Ishikawa (cell line): ENCODE results near the gene MUS81.

Source experiments
- CEBPB ChIP-seq: IDR thresholded peaks from 2 replicates; pipeline ENCODE4 v1.6.1; 2012
- CREB1 ChIP-seq: IDR thresholded peaks from 2 replicates; pipeline ENCODE4 v1.6.1; 2012; ENCODE audit warnings: low read depth
- EGR1 ChIP-seq: IDR thresholded peaks from 2 replicates; pipeline ENCODE4 v1.6.1; 2012
- EP300 ChIP-seq: IDR thresholded peaks from 2 replicates; pipeline ENCODE4 v1.6.1; 2012; ENCODE audit warnings: borderline replicate concordance
- FOXM1 ChIP-seq: IDR thresholded peaks from 2 replicates; pipeline ENCODE4 v1.6.1; 2012; ENCODE audit warnings: low read depth, borderline replicate concordance
- NFIC ChIP-seq: IDR thresholded peaks from 2 replicates; pipeline ENCODE4 v1.6.1; 2012
- RAD21 ChIP-seq: IDR thresholded peaks from 2 replicates; pipeline ENCODE4 v1.6.1; 2012; ENCODE audit warnings: low read depth
- TAF1 ChIP-seq: IDR thresholded peaks from 2 replicates; pipeline ENCODE4 v1.6.1; 2012; ENCODE audit warnings: low read depth, mild to moderate bottlenecking
- TCF12 ChIP-seq: IDR thresholded peaks from 2 replicates; pipeline ENCODE4 v1.6.1; 2012; ENCODE audit warnings: low read depth
- TEAD4 ChIP-seq: IDR thresholded peaks from 2 replicates; pipeline ENCODE4 v1.6.1; 2012
- YY1 ChIP-seq: IDR thresholded peaks from 2 replicates; pipeline ENCODE4 v1.6.1; 2012; ENCODE audit warnings: low read depth
- ZBTB7A ChIP-seq: IDR thresholded peaks from 2 replicates; pipeline ENCODE4 v1.6.1; 2012; ENCODE audit warnings: low read depth
- TF ChIP-seq, protein P1 (sequence below): IDR thresholded peaks from 2 replicates; pipeline ENCODE4 v1.6.1; 2012; ENCODE audit warnings: low read depth, mild to moderate bottlenecking
- TF ChIP-seq, protein P2 (sequence below): IDR thresholded peaks from 2 replicates; pipeline ENCODE4 v1.6.1; 2012
- TF ChIP-seq, protein P3 (sequence below): IDR thresholded peaks from 2 replicates; pipeline ENCODE4 v1.6.1; 2012

Gene MUS81

DNA sequence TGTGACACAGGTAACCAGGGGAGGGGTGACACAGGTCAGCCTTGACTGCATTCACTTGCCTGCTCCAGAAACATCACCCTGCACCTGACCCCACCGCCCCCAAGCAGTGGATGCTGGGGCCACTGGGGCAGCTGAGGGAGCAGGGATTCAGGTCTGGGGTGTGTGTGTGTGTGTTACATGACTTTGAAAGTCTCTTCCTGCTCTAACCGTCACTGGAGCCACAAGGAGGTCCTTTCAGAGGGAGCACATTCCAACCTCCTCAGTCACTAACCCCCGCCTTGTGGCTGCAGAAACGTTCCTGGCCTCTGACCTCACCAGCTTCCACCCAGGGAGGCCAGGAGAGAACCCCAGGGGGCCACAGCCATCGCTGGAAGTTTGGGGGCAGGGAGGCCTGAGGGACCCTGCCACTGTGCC, 42.8 kb downstream of the MUS81 start:
- TF ChIP-seq RAD21 (no peak), ZBTB7A (no peak), CEBPB (no peak), TCF12 (peak; percentile 78; the same call in 1 of the 2 replicates), TAF1 (no peak), CREB1 (no peak), TEAD4 (peak; percentile 91), EP300 (peak; percentile 74; the same call in 1 of the 2 replicates), FOXM1 (peak; percentile 79), NFIC (no peak), EGR1 (no peak), YY1 (0 out of 2 replicates have a peak, but pooled peaks have one; percentile 33)
- TF ChIP-seq, protein P1, sequence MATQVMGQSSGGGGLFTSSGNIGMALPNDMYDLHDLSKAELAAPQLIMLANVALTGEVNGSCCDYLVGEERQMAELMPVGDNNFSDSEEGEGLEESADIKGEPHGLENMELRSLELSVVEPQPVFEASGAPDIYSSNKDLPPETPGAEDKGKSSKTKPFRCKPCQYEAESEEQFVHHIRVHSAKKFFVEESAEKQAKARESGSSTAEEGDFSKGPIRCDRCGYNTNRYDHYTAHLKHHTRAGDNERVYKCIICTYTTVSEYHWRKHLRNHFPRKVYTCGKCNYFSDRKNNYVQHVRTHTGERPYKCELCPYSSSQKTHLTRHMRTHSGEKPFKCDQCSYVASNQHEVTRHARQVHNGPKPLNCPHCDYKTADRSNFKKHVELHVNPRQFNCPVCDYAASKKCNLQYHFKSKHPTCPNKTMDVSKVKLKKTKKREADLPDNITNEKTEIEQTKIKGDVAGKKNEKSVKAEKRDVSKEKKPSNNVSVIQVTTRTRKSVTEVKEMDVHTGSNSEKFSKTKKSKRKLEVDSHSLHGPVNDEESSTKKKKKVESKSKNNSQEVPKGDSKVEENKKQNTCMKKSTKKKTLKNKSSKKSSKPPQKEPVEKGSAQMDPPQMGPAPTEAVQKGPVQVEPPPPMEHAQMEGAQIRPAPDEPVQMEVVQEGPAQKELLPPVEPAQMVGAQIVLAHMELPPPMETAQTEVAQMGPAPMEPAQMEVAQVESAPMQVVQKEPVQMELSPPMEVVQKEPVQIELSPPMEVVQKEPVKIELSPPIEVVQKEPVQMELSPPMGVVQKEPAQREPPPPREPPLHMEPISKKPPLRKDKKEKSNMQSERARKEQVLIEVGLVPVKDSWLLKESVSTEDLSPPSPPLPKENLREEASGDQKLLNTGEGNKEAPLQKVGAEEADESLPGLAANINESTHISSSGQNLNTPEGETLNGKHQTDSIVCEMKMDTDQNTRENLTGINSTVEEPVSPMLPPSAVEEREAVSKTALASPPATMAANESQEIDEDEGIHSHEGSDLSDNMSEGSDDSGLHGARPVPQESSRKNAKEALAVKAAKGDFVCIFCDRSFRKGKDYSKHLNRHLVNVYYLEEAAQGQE: no peak
- TF ChIP-seq, protein P2, sequence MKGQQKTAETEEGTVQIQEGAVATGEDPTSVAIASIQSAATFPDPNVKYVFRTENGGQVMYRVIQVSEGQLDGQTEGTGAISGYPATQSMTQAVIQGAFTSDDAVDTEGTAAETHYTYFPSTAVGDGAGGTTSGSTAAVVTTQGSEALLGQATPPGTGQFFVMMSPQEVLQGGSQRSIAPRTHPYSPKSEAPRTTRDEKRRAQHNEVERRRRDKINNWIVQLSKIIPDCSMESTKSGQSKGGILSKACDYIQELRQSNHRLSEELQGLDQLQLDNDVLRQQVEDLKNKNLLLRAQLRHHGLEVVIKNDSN: no peak
- TF ChIP-seq, protein P3, sequence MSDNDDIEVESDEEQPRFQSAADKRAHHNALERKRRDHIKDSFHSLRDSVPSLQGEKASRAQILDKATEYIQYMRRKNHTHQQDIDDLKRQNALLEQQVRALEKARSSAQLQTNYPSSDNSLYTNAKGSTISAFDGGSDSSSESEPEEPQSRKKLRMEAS: 0 out of 2 replicates have a peak, but pooled peaks have one; percentile 28

DNA sequence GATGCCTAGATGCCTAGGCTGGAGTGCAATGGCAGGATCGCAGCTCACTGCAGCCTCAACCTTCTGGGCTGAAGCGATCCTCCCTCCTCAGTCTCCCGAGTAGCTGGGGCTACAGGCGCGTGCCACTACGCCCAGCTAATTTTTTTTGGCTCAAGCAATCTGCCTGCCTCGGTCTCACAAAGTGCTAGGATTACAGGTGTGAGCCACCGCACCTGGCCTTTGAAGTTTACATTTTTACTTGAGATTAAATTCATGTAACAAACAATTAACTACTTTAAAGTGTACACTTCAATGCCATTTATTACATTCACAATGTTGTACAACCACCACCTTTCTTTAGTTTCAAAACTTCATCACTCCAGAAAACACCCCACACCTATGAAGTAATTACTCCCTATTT, 43.5 kb downstream of the MUS81 start:
- no peak for TF ChIP-seq TCF12
- TF ChIP-seq, protein P3: no peak
- TF ChIP-seq CREB1: no peak
- TF ChIP-seq ZBTB7A: no peak
- TF ChIP-seq EP300: no peak
- TF ChIP-seq FOXM1: no peak
- no peak for TF ChIP-seq RAD21
- TF ChIP-seq YY1: no peak
- TF ChIP-seq TAF1: no peak
- TF ChIP-seq, protein P1: no peak
- TF ChIP-seq, protein P2: no peak
- no peak for TF ChIP-seq CEBPB
- no peak for TF ChIP-seq TEAD4

DNA sequence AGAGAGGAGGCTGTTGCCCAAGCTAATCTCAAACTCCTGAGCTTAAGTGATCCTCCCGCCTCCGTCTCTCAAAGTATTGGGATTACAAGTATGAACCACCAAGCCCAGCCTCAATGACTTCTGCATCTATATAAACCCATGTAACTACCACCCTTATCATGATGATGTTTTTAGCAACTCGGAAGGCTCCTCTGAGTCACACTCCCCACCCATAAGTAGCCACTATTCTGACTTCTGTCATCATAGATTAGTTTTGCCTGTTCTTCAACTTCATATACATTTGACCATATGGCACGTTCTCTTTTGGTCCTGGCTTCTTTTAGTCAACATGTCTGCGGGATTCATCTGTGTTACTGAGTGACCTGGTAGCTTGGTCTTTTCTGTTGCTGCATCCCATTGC, 46.4 kb downstream of the MUS81 start:
- TF ChIP-seq EP300 (no peak), YY1 (no peak), RAD21 (no peak), TCF12 (no peak), EGR1 (no peak), TEAD4 (no peak), CREB1 (no peak), NFIC (no peak), TAF1 (no peak), FOXM1 (no peak), CEBPB (no peak), ZBTB7A (no peak)
- TF ChIP-seq, protein P2: no peak
- TF ChIP-seq, protein P3: no peak

DNA sequence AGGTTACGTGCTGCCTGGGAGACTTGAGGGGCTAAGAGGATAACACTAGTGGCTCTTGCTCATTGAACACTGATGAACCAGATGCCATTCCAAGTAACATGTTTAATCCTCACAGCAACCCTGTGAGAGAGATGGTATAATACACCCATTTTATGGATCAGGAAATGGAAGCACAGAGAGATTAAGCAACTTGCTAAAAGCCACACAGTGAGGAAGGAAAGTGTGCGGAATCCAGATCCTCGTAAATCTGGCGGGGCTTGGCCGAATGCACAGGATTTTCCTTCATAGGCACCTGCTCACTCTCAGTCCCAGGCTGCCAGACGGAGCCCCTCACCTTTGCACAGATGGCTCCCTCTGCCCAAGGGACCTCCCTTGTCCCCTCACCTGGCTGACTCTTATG, 47.6 kb downstream of the MUS81 start:
- TF ChIP-seq RAD21 (no peak), YY1 (no peak)
- TF ChIP-seq, protein P3: no peak

DNA sequence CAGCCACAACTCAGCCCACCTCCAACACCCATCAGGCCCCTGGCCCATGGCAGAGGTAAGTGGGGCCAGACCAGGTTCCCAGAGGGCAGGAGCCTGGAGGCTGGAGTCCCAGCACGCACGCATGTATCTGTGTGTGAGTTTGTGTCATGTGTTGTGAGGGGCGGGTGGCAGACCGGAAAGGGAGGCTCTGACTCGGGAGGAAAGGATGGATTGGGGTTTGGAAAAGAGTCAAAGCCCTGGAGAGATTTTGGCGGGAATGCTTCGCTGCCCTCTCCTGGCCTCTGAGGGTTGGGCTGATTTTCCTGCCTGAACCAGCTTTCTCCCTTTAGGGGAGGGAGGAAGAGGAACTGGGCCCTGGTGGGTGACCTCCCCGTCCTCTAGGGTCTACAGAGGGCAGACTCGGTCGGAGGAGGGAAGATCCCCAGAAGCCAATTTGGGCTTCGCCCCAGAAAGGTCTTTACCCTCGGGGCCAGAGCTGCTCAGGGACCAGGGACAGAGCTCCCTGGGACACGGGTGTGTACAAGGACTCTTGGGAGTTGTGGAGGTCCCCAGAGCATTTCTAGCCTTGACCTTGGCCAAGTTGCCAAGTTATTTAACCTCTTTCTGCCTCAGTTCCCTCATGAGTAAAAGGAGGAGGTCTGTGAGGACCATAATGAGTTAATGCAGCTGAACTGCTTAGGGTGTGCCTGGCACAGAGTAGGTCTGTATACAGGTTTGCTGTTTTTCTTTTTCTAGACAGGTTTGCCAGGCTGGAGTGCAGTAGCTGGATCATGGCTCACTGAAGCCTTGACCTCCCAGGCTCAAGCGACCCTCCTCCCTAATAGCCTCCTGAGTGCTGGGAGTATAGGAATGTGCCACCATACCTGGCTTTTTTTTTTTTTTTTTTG, 51.7 kb downstream of the MUS81 start:
- TF ChIP-seq TEAD4: no peak
- TF ChIP-seq, protein P1: 0 out of 2 replicates have a peak, but pooled peaks have one; percentile 37
- TF ChIP-seq RAD21: peak; percentile 62
- TF ChIP-seq, protein P3: peak; percentile 53; the same call in 1 of the 2 replicates
- 0 out of 2 replicates have a peak, but pooled peaks have one; percentile 15 for TF ChIP-seq NFIC
- no peak for TF ChIP-seq TAF1
- TF ChIP-seq YY1: no peak
